Activated T-cell treated with anti-CD3 and anti-CD28 coated beads, Interleukin-2, amount 50 U/mL, for 72 hours (primary cell): ENCODE data around the gene SMYD4. TPM values are rescaled to one million over a fixed set of nuclear protein-coding genes. Genes with fewer than 3 reads are reported as not detected.
A peak's percentile ranks its signal among the peaks of the same experiment; 100 is the strongest.
"Not testable (repeated sequence)": the region's sequence is repeated elsewhere in the genome, so short reads cannot be mapped to it uniquely, and the experiment has no call there.

Source experiments
- ATAC-seq, 2 donors: fragments of 150-1000 bp; cut with Tn5 transposase; replicated peaks in 1 of 2; 2 replicates each; pipeline ENCODE4 v1.10.0; 2021; ENCODE audit warnings: moderate library complexity in 2 of 2, mild to moderate bottlenecking in 1 of 2
- DNase-seq, 2 donors: peaks; one replicate each; pipeline ENCODE4 v3.0.0; 2021 to 2022; ENCODE audit warnings: mixed read lengths in 1 of 2
- H3K27ac Mint-ChIP-seq: one replicate; pipeline ENCODE4 v1.8.0; 2022; ENCODE audit warnings: mild to moderate bottlenecking, moderate library complexity, mixed read lengths
- H3K27me3 Mint-ChIP-seq: one replicate; pipeline ENCODE4 v1.8.0; 2022; ENCODE audit warnings: low read depth, mixed read lengths
- H3K36me3 Mint-ChIP-seq, 2 donors: one replicate each; pipeline ENCODE4 v1.8.0; 2022; ENCODE audit warnings: mixed read lengths in 2 of 2, mild to moderate bottlenecking in 1 of 2; ENCODE audit not compliant: insufficient read depth in 2 of 2
- H3K4me1 Mint-ChIP-seq: one replicate; pipeline ENCODE4 v1.8.0; 2022; ENCODE audit warnings: low read depth, mixed read lengths
- H3K4me3 Mint-ChIP-seq, 2 donors: one replicate each; pipeline ENCODE4 v1.8.0; 2022; ENCODE audit warnings: mild to moderate bottlenecking in 2 of 2, mixed read lengths in 2 of 2, moderate library complexity in 2 of 2
- H3K9me3 Mint-ChIP-seq, 2 donors: one replicate each; pipeline ENCODE4 v1.8.0; 2022; ENCODE audit warnings: mixed read lengths in 2 of 2
- total RNA-seq, 2 donors: library from RNA; stranded (reverse); gene quantifications; one replicate each; pipeline ENCODE4 v1.2.3, GENCODE V29; 2022

Gene SMYD4
- total RNA-seq, 2 donors from 2014 or later, result 23.0 to 30.6 TPM

DNA sequence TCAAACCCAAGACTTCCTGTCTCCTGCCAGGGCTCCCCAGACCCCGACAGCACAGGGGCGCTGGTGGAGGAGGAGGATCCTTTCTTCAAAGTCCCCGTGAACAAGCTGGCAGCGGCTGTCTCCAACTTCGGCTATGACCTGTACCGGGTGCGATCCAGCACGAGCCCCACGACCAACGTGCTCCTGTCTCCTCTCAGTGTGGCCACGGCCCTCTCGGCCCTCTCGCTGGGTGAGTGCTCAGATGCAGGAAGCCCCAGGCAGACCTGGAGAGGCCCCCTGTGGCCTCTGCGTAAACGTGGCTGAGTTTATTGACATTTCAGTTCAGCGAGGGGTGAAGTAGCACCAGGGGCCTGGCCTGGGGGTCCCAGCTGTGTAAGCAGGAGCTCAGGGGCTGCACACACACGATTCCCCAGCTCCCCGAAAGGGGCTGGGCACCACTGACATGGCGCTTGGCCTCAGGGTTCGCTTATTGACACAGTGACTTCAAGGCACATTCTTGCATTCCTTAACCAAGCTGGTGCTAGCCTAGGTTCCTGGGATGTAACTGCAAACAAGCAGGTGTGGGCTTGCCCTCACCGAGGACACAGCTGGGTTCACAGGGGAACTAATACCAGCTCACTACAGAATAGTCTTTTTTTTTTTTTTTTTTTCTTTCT, 59.8 kb downstream of the SMYD4 start:
- Mint-ChIP-seq H3K4me1 (peaks cover 15% of the 10 kb centered on the region), H3K4me3 (peak overlapping the region; percentile 7 to 52), H3K9me3 (no peaks in the 10 kb centered on the region), H3K36me3 (no peaks in the 10 kb centered on the region), H3K27me3 (no peaks in the 10 kb centered on the region), H3K27ac (no peak overlapping the region)
- ATAC-seq (peak; percentile 45 to 47), DNase-seq (peak in 1 of 2 donors; percentile 13)

DNA sequence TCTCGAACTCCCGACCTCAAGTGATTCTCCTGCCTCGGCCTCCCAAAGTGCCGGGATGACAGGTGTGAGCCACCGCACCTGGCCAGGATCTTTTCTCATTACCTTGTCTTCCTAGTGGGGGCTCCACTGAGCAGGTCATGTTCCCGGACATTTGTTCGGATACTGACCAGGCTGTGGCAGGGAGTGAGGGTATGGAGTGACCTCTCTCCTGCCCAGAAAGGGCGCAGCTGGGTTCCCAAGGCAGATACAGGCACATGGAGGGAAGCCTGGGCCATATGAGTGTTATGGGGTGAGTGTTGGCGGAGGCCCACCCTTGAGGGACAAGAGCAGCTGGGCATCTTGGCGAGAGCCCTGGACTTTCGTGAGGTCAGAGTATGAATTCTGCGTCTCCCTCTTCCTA, 62.3 kb downstream of the SMYD4 start:
- Mint-ChIP-seq H3K36me3 (no peaks in the 10 kb centered on the region), H3K4me3 (no peak overlapping the region), H3K4me1 (peaks cover 35% of the 10 kb centered on the region), H3K27me3 (no peaks in the 10 kb centered on the region), H3K9me3 (no peaks in the 10 kb centered on the region), H3K27ac (no peak overlapping the region)
- ATAC-seq (no peak), DNase-seq (no peak)

DNA sequence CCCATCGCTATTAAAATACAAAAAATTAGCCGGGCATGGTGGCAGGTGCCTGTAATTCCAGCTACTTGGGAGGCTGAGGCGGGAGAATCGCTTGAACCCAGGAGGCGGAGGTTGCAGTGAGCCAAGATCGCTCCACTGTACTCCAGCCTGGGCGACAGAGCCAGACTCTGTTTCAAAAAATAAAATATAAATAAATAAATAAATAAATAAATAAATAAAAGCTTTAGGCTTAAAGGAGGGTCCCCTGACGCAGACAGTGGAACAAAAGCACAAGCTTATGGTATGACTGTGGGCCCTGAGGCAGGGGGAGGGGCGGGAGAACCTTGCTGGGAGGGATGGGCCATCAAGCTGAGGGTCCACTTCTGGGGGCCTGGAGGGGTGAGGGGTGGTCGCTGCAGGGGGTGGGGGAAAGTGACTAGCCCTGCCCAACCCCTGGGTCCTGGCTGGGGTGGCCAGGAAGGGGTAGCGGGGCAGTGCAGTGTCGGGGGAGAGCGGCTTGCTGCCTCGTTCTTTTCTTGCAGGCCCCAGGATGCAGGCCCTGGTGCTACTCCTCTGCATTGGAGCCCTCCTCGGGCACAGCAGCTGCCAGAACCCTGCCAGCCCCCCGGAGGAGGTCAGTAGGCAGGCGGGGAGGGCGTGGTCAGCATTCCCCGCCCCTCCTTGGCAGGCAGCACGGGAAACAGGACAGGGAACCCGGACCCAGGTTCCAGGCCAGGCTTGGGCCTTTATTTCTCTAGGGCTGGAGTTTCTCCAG, 63.1 kb downstream of the SMYD4 start:
- Mint-ChIP-seq H3K27ac (no peak overlapping the region), H3K27me3 (no peaks in the 10 kb centered on the region), H3K4me1 (peaks cover 43% of the 10 kb centered on the region), H3K36me3 (no peaks in the 10 kb centered on the region), H3K4me3 (no peak overlapping the region), H3K9me3 (no peaks in the 10 kb centered on the region)
- DNase-seq (no peak), ATAC-seq (no peak)

DNA sequence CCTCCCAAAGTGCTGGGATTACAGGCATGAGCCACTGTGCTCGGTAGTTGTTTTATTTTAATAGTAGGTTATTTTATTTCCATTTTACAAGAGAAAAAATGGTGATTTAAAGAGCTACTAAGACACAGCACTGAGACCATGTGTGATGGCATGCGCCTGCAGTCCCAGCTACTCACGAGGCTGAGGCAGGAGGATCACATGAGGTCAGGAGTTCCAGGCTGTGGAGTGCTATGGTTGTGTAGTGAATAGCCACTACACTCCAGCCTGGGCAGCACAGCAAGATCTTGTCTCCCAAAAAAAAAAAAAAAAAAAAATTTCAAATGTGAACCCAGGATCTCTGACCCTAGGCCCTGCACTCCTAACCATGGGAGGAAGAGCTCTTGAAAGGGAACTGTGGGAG, 64.1 kb downstream of the SMYD4 start:
- no peak overlapping the region for H3K27ac Mint-ChIP-seq

DNA sequence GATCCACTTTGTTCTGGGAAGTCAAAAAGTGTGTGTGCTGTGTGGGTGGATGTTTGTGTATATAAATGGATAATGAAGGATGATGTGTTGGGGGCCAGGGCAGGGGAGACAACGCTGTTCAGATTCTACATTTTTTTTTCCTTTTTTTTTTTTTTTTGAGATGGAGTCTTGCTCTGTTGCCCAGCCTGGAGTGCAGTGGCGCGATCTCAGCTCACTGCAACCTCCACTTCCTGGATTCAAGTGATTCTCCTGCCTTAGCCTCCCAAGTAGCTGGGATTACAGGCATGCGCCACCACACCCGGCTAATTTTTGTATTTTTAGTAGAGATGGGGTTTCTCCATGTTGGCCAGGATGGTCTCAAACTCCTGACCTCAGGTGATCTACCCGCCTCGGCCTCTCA, 65.0 kb downstream of the SMYD4 start:
- H3K27ac Mint-ChIP-seq, result not testable (repeated sequence)
- Mint-ChIP-seq H3K4me3 (peak overlapping the region; percentile 21 to 45), H3K4me1 (peaks cover 40% of the 10 kb centered on the region)

More for the DNA sequence above, 64.1 kb downstream of the SMYD4 start:
- Mint-ChIP-seq H3K9me3 (no peaks in the 10 kb centered on the region), H3K27me3 (no peaks in the 10 kb centered on the region), H3K4me3 (no peak overlapping the region), H3K4me1 (peaks cover 45% of the 10 kb centered on the region), H3K36me3 (no peaks in the 10 kb centered on the region)
- no peak for DNase-seq
- ATAC-seq, result no peak

DNA sequence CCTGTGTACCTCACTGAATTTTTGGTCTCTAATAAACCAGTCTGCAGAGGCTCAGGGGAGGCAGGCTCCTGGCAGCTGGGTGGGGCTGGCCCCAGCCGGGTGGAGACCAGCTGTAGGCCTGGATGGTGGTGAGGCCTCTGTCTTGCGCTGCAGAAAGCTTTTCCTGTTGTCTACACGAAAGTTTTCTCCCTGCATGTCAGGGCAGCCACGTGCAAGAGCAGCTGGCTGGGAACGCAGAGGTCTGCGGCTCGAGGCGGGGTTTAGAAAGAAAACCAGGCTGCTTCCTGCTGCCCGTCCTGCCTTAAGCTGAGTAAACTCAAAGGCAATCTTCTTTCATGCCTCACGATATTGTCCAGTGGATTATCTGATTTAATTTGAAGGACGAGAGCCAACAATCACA, 65.4 kb downstream of the SMYD4 start:
- Mint-ChIP-seq H3K4me1 (peaks cover 36% of the 10 kb centered on the region), H3K9me3 (no peaks in the 10 kb centered on the region), H3K27me3 (no peaks in the 10 kb centered on the region), H3K4me3 (peak overlapping the region; percentile 21 to 45), H3K36me3 (no peaks in the 10 kb centered on the region), H3K27ac (peak overlapping the region; percentile 20)
- peak; percentile 36 to 37 for DNase-seq
- peak; percentile 61 to 68 for ATAC-seq

More for the DNA sequence above, 65.0 kb downstream of the SMYD4 start:
- not testable (repeated sequence) for H3K9me3 Mint-ChIP-seq, DNase-seq, H3K27me3 Mint-ChIP-seq, ATAC-seq, H3K36me3 Mint-ChIP-seq

DNA sequence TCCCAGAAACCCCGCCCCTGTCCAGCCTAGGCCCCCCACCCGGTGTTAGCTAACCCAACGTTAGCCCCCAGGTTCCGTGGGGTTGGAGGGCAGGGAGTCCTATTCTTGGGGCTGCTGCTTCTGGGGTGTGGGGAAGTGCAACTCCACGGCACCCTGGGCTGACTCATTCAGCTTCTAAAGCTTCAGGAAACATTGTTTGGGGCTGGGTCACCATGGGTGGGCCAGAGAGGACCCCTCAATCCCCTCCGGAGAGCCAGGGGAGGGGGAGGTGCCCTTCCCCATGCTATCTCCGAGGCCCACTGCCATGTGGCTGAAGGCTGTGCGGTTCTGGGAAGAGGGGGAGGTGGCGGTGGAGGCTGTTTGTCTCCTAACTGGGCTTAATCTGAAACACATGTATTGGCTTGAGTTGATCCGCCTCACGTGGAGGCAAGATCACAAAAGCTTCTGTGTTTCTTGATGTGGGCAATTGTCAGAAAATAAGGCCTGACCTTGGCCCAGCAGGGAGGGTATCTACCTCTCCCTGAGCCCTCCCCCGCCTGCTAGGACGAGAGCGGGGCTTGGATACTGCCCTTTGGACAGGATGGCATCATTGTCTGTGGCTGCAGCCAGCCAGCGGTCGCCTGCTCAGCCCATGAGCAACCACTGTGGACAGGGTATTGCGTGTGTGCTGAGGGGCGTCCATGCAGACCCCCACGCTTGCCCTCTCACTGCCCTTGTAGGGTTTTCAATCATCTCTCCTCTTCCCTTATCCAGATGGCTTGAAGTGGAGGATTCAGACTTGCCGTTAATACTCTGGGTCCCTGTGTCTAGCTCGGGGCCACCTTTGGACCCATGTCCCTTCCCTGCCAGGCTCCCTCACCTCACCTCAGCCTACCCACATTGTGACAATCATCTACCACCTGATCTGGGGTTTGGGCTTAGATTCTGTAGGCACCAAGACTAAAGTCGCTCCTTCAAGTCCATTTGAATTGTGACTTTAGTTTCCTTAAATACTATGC, 66.5 kb downstream of the SMYD4 start:
- Mint-ChIP-seq H3K4me3 (peak overlapping the region in 1 of 2 donors; percentile 45), H3K27me3 (no peaks in the 10 kb centered on the region), H3K27ac (no peak overlapping the region), H3K4me1 (peaks cover 34% of the 10 kb centered on the region), H3K9me3 (no peaks in the 10 kb centered on the region), H3K36me3 (no peaks in the 10 kb centered on the region)
- peak; percentile 31 to 42 for ATAC-seq
- DNase-seq, result no peak

DNA sequence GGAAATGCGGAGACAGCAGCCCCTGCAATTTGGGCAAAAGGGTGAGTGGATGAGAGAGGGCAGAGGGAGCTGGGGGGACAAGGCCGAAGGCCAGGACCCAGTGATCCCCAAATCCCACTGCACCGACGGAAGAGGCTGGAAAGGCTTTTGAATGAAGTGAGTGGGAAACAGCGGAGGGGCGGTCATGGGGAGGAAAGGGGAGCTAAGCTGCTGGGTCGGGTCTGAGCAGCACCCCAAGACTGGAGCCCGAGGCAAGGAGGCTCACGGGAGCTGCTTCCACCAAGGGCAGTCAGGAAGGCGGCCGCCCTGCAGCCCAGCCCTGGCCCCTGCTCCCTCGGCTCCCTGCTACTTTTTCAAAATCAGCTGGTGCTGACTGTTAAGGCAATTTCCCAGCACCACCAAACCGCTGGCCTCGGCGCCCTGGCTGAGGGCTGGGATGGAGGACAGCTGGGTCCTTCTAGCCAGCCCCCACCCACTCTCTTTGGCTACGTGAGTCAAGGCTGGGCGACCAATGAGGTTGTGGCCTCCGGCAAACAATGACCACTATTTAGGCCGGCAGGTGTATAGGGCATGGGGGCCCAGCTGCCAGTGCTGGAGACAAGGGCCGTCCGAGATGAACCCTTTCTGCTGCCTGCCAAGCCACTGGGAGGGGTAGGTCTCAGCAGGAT, 67.3 kb downstream of the SMYD4 start:
- Mint-ChIP-seq H3K36me3 (no peaks in the 10 kb centered on the region), H3K27me3 (no peaks in the 10 kb centered on the region), H3K4me1 (peaks cover 30% of the 10 kb centered on the region), H3K4me3 (no peak overlapping the region), H3K27ac (no peak overlapping the region), H3K9me3 (no peaks in the 10 kb centered on the region)
- DNase-seq (no peak), ATAC-seq (peak in 1 of 2 donors; percentile 3)

DNA sequence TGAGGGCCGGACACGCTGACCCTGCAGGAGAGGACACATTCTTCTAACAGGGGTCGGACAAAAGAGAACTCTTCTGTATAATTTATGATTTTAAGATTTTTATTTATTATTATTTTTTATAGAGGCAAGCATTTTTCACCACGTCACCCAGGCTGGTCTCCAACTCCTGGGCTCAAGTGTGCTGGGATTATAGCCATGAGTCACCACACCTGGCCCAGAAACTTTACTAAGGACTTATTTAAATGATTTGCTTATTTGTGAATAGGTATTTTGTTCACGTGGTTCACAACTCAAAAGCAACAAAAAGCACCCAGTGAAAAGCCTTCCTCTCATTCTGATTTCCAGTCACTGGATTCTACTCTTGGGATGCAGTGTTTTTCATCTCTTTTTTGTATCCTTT, 70.2 kb downstream of the SMYD4 start:
- ATAC-seq (no peak), DNase-seq (no peak)
- Mint-ChIP-seq H3K4me1 (peaks cover 29% of the 10 kb centered on the region), H3K27ac (no peak overlapping the region), H3K9me3 (no peaks in the 10 kb centered on the region), H3K36me3 (no peaks in the 10 kb centered on the region), H3K27me3 (no peaks in the 10 kb centered on the region), H3K4me3 (no peak overlapping the region)

DNA sequence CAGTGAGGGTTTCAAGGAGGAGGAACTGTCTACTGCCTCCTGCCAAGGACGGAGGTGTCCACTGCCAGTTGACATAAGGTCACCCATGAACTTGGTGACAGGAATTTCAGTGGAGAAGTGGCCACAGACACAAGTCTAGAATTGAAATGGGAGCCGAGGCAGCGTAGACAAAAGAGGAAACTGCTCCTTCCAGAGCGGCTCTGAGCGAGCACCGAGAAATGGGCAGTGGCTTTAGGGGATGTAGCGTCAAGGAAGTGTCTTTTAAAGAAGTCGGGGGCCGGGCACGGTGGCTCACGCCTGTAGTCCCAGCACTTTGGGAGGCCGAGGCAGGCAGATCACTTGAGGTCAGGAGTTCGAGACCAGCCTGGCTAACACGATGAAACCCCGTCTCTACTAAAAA, 70.9 kb downstream of the SMYD4 start:
- Mint-ChIP-seq H3K4me1 (peaks cover 21% of the 10 kb centered on the region), H3K4me3 (no peak overlapping the region), H3K27me3 (no peaks in the 10 kb centered on the region), H3K9me3 (no peaks in the 10 kb centered on the region), H3K36me3 (no peaks in the 10 kb centered on the region), H3K27ac (no peak overlapping the region)
- ATAC-seq (no peak), DNase-seq (no peak)

DNA sequence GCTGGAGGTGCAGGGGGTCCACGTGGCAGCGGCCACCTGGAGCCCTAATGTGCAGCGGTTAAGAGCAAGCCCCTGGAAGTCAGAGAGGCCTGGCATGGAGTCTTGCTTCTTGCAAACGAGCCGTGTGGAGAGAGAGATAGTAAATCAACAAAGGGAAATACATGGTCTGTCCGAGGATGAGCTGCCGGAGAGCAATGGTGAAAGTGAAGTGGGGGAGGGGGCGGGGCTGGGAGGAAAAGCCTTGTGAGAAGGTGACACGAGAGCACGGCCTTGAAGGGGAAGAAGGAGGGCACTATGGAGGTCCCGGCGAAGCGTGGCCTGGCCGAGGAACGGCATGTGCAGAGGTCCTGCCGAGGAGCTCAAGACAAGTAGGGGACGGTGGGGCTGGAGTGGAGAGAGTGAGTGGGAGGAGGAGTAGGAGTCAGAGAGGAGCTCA, 73.9 kb downstream of the SMYD4 start:
- ATAC-seq, result no peak
- Mint-ChIP-seq H3K4me1 (no peaks in the 10 kb centered on the region), H3K27ac (no peak overlapping the region), H3K4me3 (no peak overlapping the region), H3K36me3 (no peaks in the 10 kb centered on the region), H3K27me3 (no peaks in the 10 kb centered on the region), H3K9me3 (no peaks in the 10 kb centered on the region)
- no peak for DNase-seq

DNA sequence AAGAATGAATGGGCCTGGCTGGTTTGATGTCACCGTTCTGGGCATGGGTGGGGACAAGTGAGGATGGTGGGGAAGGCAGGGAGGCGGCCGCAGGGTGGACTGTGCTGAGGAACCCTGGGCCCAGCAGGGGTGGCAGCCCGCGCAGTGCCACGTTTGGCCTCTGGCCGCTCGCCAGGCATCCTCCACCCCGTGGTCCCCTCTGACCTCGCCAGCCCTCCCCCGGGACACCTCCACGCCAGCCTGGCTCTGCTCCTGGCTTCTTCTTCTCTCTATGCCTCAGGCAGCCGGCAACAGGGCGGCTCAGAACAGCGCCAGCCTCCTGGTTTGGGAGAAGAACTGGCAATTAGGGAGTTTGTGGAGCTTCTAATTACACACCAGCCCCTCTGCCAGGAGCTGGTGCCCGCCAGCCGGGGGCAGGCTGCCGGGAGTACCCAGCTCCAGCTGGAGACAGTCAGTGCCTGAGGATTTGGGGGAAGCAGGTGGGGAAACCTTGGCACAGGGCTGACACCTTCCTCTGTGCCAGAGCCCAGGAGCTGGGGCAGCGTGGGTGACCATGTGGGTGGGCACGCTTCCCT, 74.4 kb downstream of the SMYD4 start:
- Mint-ChIP-seq H3K4me1 (no peaks in the 10 kb centered on the region), H3K36me3 (no peaks in the 10 kb centered on the region), H3K4me3 (no peak overlapping the region), H3K9me3 (no peaks in the 10 kb centered on the region), H3K27me3 (no peaks in the 10 kb centered on the region), H3K27ac (no peak overlapping the region)
- ATAC-seq, result no peak
- no peak for DNase-seq
